Muscle of arm (tissue), 12 donors: ENCODE measurements around the gene GOLGA2. TPM values are rescaled to one million over a fixed set of nuclear protein-coding genes. Genes with fewer than 3 reads are reported as not detected.
A peak's percentile ranks its signal among the peaks of the same experiment; 100 is the strongest.

Source experiments
- DNase-seq: peaks from one replicate; pipeline ENCODE4 v3.0.0-alpha.2; 2013
- polyA plus RNA-seq, 12 donors: library from polyadenylated mRNA; unstranded; fragments of 120-200 nt; gene quantifications; one replicate each; pipeline ENCODE4 v1.2.1, GENCODE V29; 2013; ENCODE audit not compliant: insufficient read length in 12 of 12

The GOLGA2 gene
- polyA plus RNA-seq, 12 donors: 78.4 to 143 (median 88.3) TPM

DNA sequence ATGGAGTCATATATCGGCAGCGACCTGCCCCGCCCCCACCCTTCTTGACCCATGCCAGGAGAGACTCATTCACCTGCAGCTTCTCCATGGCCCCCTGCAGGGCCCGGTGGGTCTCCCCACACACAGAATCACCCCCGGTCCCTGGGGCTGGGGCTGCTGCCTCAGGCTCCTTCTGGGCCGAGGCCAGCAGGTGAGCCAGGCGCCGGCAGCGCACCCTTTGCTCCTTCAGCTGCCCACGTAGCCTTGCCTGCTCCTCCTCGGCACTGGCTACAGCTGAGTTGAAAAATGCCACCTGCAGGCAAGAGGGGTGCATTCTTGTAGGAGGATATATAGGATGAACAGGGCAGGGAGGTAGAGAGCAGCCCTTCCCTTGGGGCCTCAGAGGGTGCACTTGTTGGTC is 17.9 kb downstream of the GOLGA2 start:
- DNase-seq: no peak

DNA sequence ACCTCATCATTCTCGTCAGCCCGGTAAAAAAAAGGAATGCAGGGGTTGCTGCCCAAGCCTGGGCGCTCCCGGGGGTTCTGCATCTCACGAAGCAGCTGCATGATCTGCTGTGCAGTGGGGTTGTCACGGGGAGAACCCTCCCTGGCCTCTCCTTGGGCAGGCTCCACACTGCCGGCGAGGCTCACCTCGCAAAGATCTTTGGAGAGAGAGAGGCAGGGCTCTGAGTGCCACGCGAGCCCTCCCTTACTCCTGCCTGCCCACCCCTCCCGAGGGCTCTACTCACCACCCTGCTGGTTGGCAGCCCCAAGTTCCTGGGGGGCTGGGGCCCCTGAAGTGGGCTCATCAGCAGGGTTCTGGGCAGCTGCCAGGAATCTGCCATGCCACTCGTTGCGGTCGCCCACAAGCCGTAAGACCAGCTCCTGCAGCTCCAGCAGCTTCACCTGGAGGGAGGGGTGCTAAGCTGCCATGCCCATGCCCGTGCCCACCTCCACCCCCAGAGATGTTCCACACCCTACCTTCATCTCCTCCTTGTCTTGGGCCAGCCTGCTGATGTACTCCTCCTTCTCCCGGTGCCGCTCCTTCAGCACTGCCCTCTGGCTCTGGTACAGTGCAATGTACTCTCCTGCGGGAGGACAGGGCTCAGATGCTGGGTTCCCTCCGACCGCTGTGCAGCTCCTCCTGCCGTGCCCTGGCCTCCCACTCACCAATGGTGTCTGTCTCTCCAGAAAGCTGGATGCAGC is 18.6 kb downstream of the GOLGA2 start:
- no peak for DNase-seq

DNA sequence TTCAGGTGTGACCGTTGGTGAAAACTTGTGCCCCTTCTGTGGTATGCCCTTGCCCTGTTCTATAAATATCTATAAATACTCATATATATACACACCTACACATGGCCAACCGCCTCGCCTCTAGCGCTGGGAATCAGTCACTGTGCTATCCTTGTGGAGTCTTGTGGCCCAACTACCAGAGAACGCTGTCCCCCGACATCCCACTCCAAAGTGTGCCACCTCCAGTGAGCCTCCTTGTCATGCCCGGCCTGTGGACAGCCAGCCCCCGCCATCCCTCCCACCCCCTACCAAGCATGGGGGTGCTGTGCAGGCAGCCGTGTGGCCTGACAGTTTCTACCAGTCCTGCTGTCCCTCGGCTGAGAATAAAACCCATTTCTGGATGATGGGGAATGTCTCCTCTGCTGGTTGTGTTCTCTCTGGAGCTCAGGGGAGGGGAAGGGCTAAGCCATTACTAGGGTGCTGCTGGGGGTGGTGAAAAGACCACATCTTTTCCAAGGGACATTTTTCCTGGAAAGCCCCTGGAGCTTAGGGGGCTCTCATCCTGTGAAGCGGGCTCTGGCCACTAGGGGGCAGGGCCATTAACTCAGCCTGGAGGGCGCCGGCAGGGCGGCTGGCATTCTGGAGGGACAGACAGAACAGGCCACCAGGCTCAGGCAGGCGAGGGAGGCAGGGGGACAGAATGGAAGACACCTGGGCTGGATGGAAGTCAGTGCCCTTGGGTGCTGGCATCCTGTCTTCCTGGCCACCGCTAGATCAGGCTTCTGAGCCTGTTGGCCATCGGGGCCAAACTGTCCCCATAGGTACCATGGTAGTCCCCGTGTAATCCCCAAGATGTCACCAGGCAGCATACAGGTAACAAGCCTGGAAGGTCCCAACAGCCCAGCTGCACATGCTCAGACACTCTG is 20.7 kb downstream of the GOLGA2 start:
- DNase-seq: peak; percentile 63

DNA sequence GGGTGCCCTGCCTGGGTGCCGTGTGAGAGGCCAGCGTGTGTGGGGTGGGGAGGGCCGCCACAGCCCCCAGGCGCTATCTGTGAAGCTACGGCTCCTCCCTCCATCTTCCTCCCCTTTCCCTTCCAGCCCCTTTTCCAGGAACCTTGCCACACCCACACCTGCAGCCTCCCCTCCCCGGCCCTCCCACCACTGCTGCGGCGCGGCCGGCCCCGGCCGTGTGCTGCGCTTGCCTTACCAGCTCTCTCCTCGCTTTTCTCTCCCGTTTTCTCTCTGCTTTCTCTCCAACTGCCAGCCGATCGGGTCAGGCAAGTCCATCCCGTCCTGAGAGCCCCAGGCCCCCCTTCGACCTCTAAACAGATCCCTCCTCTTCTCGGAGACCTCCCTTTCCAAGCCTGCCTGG is 21.4 kb downstream of the GOLGA2 start:
- DNase-seq: no peak

DNA sequence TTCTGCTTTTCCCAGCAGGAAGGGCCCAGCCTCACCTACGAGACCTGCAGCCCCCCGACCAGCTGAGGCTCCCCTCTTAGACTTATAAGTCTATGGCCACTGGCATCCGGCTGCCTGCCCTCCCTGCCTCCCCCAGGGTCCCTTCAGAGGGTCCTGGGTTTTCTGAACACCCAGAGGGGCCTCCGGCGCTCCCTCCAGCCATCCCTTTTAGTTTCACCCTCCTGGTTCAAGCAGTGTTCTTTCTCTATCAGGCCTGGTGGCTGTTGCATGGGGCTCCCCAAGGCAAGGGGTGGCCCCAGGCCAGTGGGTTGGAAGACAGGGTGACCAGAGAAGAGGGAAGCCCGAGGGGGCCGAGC is 21.8 kb downstream of the GOLGA2 start:
- DNase-seq: no peak

DNA sequence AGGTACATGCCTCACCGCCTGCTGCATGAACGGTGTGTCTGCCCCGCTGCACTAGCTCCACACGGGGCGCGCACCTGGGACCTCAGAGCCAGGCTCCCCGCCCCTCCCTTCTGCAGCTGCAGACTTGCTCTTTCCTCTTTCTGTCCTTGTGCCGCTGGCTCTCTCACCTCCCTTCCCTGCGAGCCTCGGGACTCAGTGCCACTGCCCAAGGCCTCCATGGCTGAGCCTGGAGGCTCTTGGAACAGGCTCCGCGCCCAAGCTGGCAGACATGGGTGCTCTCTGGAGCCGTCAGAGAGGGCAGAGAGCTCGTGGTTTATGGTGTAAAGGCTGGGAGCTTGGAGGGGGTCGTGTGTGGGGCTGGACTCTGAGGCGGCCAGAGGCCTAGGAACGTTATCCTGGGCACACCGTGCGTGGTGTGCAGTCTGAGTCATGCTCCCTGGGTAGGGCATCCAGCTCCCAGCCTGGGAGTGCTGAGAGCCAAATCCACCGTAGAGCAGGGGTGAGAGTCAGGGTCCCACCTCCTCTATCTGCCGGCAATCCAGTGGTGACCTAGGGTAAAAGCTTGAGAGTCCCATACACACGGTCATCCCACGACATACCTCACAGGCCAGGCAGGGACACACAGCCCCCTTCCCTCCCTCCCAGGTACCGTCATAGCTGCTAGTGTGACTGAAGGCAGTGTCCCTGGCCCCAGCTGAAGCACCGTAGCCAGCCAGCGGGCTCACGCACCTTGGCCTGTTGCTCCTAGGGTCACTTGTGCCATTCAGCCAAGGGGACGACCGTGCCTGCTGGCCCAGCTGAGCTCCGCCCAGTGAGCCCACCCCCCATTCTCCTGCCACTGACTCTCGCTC is 22.4 kb downstream of the GOLGA2 start:
- DNase-seq: no peak

DNA sequence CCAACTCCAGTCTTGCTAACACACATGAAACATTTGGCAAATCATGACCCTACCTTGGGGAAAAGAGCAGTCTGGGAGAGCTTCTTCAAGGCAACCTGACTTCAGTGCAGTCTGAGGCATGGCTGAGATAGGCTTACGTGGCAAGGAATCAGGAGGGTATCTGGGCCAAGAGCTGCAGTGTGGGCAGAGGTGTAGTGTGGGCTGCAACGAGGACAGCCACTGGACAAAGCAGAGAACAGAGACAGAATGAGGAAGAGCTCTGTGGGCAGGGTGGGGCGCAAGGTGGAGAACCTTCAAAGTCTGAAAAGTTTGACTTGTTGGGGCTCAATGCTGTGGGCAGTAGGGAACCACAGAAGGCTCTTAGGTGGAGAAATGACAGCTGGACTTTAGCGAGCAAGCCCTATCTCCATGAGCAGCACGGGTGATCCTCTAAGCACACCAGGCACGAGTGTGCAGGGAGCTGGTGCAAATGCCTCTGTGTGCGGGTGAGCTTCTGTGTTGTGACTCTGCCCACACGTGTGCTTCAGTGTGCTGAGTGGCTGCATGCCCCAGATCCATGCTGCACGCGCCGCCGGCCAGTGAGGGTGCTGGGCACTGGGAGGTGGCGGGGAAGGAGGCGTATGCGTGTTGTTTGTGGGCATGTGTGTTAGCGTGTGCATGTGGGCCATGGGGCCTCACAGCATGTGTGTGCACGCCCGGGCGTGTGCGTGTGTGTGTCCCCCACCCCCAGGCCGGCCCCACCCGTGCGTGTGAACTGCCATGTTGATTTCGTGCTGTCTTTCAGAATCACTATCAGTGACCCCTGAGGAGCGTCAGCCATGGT is 23.3 kb downstream of the GOLGA2 start:
- no peak for DNase-seq

DNA sequence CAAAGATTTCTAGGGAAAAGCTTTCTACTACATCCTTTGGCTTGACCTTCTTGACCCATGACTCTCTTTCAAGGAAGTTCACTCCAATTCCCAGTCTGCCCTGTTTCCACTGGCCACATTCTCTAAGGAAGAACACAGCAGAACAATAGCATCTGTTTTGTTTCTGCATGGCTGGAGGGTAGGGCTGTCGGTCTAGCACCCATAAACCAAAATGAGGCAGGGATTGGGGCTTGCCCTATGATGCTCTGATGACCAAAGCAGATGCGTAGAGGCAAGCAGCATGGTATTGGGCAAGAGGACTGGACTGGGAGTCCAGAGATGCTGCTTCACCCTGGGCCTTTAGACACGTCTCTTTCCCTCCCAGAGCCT is 24.1 kb downstream of the GOLGA2 start:
- no peak for DNase-seq

DNA sequence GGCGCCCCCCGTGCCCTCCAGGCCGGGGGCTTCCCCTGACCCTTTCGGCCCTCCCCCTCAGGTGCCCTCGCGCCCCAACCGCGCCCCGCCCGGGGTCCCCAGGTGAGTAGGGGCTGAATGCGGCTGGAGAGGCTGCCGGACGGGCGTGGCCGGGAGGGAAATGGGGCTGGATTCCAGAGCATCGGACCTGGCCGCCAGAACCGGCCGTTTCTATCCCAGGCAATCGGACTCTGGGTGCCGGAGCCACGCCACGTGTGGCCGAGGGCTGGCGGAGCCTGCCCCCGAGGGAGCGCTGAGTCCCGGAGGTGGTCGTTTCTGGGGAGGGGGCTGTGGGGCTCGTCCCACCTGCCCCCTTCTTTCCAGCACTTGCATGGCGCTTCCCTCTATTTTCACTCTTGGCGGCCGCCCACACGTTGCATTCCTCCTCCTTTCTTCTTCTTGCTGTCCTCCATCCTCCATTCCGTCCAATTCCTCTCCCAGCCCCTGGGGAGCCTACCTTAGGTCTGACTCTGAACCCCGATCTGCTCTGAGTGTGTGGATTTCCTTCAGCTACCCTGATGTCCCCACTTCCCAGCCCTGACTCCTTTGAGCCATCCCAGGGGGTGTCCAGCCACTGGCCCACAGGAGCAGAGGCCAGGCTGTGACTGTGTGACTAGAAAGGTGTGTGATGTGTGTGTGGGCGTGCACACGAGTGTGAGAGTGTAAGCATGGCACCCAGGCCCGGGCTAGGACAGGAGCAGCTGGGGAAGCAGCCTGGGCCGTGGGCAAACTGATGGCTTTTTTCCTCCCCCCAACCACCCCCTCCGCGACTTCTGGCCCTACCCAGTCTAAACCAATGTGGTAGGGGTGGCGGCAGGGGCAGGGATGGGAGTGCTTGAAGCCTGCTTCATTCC is 24.7 kb downstream of the GOLGA2 start:
- no peak for DNase-seq

DNA sequence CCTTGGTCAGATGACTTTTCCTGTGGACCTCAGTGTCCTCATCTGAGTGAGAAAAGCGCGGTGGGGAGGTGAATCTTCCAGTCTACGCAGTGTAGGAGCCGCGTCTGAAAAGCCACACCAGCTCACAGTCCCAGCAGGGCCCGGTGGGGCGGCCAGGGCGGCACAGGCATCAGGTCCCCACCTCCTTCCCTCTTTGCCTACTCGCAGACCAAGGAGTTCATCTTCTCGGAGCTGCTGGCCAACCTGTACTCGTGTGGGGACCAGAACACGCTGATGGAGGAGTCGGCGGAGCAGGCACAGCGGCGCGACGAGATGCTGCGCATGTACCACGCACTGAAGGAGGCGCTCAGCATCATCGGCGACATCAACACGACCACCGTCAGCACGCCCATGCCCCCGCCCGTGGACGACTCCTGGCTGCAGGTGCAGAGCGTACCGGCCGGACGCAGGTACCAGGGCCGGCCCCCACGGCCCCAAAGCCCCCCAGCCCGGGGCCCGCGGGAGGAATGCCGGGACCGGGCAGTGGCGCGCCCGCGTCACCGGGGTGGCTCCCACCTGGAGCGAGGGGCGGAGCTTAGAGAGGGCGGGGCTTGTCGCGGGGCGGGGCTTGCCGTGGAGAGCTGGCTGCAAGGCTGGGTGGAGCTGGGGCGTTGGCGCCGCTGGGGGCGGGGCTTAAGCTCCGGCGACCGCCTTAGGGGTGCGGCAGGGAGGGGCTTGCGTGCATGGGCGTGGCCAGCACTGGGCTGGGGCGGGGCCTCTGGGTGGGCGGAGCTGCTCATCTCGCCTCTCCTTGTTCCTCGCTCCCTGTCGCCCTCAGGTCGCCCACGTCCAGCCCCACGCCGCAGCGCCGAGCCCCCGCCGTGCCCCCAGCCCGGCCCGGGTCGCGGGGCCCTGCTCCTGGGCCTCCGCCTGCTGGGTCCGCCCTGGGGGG is 25.6 kb downstream of the GOLGA2 start:
- DNase-seq: peak; percentile 52

DNA sequence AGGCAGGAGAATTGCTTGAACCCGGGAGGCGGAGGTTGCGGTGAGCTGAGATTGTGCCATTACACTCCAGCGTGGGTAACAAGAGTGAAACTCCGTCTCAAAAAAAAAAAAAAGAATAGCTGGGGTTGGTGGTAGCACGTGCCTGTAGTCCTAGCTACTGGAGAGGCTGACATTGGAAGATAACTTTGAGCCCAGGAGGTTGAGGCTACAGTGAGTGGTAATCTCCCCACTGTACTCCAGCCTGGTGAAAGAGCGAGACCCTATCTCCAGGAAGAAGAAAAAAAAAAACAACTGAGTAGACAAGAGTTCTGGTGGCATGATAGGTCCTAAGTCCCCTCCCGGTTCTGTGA is 26.3 kb downstream of the GOLGA2 start:
- no peak for DNase-seq

DNA sequence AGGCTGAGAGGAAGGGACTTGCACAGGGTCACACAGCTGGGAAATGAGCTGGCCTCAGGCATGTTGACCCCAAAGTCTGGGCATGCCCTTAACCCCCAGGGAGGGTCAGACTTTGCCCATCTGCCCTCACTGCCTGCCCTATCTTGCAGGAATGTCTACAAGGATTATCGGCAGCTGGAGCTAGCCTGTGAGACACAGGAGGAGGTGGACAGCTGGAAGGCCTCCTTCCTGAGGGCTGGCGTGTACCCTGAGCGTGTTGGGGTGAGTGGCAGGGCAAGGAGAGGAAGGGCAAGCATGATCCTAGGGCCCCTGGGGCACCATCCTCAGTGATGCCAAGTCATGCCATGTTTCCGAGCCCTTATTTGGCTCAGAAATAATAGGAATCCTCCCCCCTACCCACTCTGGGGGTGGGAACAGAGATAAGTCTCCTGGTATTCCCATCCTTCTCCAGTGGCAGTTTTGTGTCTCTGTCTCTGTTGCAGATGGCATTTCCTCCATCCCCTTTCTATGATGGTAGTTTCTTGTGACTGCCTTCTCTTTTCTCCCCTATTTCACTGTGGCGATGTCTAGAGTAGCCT is 28.5 kb downstream of the GOLGA2 start:
- no peak for DNase-seq

DNA sequence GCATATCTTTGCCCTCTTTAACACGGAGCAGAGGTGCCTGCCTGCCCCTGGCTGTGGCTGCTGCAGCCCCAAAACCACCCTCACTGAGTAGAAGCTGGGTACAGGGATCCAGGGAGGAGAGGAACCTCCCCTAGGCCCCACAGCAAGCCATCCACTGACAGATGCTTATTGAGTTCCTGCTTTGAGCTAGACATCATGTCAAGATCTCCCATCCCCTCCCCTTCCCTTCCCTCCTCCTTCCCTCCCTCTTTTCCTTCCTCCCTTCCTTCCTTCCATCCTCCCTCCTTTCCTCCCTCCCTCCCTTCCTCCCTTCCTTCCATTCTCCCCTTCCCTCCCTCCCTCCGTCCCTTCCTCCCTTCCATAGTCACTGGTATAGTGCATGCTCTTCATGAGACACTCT is 29.3 kb downstream of the GOLGA2 start:
- no peak for DNase-seq

DNA sequence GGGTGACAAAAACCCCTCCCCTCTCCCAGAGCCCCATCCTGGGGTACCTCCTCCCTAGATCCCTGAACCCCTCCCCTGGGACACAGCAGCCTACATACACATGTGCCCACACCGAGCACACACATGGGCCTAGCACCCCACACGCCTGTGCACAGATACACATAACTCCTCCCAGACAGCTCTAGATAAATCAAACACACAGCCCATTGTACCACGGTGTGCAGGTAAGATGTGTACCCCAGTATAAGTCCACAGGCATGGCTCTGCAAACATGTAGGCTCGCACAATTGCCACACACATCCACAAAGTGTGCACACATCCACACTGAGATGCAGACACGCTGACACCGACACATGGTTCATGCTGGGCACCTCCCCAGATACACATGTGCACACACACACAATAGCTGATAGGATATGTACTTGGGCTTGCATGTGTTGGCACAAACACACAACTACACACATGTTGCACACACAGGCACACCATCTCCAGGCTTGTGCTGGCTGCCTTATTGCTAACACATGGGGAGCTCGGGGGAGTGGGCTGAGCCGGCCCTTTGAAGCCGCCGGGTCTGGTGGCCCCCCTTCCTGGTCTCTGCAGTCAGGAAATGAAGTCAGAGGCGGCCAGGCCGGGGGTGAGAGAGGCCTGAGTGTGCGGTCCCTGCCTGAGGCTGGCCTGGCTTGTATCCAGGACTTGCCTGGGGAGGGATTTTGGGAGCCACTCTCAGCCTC is 30.2 kb downstream of the GOLGA2 start:
- DNase-seq: peak; percentile 73

DNA sequence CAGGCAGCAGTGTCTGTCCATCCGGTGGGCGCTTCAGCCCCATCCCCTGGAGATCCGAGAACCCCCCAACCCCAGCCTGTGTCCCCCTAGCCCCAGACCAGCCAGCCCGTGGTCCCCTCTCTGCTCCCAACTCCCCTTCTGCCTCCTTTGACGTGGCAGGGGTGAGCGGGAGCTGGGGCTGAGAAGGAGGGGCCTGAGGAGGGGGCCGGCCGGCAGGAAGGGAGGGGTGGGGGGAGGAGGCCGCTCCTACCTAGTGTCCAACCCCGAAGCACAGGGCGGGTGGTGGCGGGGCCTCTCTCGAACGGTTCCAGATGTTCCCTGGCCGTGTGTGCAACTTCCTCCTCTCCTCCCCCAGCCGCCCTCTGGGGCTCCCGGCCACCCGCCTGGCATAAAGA is 31.0 kb downstream of the GOLGA2 start:
- DNase-seq: peak; percentile 92

DNA sequence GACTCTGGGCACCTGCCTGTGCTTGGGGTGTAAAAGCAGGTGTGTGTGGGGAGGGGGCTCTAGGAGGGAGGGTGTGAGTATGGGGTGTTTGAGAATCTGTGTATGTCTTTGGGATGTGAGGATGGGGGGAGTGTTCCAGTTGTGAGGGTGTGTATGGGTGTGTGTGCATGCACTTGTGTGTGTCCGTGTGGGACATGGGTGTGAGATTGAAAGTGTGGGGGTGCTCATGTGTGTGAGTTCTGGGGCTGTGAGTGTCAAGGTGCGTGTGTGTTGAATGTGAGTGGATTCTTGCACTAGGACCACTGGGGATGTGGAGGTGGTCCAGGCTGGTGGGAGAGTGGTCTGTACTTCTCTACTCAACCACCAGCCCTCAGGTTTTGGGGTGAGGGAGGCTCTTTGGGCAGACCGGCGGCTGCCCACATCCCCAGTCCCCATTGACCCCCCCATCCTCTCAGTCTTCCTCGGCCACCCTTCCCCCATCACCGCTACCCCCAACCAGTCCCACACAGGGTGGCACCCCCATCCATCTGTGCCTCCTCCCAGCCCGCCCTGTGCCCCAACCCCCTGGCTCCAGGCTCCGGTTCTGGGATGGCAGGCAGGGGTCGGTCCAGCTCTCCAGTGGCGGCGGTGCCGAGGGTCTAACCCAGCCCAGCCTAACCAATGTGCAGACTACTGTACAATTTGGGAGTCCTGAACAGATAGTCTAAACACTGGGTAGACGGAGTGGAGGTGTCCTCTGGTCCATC is 31.5 kb downstream of the GOLGA2 start:
- peak; percentile 68 for DNase-seq

DNA sequence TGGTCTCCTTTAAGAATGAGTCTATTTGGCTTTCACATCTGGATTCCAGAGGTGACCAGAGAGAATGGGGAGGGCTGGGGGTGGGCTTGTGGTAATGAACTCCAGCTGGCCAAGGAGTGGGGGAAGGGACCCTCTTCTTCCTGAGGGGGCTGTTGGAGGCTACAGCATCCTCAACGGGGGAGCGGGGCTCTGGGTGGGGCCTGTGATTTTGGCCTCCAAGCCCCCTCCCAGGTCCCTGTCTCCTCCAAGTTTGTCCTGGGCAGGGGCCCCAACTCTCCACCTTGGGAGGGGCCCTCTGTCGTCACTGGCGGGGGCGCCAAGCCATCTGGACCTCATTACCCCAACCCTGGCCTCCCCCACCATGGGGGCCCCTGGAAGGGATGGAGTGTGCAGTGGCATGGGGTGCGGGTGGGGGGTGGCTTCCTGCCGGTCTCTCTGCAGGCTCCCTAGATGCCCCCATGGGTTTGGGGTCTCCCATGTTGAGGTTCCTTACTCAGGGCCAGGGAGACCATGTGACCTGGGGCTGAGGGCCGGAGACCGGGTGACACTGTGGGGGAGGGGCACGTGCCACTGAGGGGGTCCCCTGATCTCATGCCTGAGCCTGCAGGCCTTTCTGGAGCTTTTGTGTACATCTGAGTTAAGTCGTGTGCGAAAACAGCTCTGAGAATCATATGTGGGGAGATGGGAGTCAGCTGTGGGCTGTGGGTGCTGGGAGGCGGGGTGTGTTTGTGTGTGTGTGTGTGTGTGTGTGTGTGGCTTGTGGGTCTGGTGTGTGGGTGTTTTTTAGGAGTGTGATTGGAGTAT is 32.4 kb downstream of the GOLGA2 start:
- DNase-seq: peak; percentile 93
